Rectal smooth muscle tissue (tissue), 1 donor: Measurements from ENCODE around the gene ARHGAP26.
"Not testable (repeated sequence)": the region's sequence is repeated elsewhere in the genome, so short reads cannot be mapped to it uniquely, and the experiment has no call there.

Experiments used
- H3K27ac ChIP-seq: one replicate; pipeline ENCODE4 v1.7.0; 2013; ENCODE audit warnings: low read depth, low read length, inconsistent platforms
- H3K27me3 ChIP-seq: one replicate; pipeline ENCODE4 v1.7.0; 2013; ENCODE audit warnings: low read length; ENCODE audit not compliant: control insufficient read depth, insufficient read depth
- H3K36me3 ChIP-seq: one replicate; pipeline ENCODE4 v1.7.0; 2013; ENCODE audit warnings: low read length; ENCODE audit not compliant: control insufficient read depth, insufficient read depth
- H3K4me1 ChIP-seq: one replicate; pipeline ENCODE4 v1.7.0; 2013; ENCODE audit warnings: low read length; ENCODE audit not compliant: control insufficient read depth, insufficient read depth
- H3K4me3 ChIP-seq: one replicate; pipeline ENCODE4 v1.7.0; 2013; ENCODE audit warnings: low read length
- H3K9ac ChIP-seq: one replicate; pipeline ENCODE4 v1.7.0; 2013; ENCODE audit warnings: low read length

ARHGAP26 gene

GRCh38 chr5:142920849-142921612, 150.9 kb downstream of the ARHGAP26 start:
- H3K27me3 ChIP-seq, result no peaks in the 10 kb centered on the region
- no peak overlapping the region for H3K9ac ChIP-seq
- no peak overlapping the region for H3K4me3 ChIP-seq
- H3K27ac ChIP-seq, result no peak overlapping the region
- peaks cover 3% of the 10 kb centered on the region for H3K4me1 ChIP-seq
- H3K36me3 ChIP-seq, result peaks cover 4% of the 10 kb centered on the region

- Histone ChIP-seq H3K27me3 (no peaks in the 10 kb centered on the region), H3K27ac (no peak overlapping the region), H3K9ac (no peak overlapping the region), H3K36me3 (peaks cover 4% of the 10 kb centered on the region), H3K4me1 (peaks cover 3% of the 10 kb centered on the region), H3K4me3 (no peak overlapping the region)
Observed at GRCh38 chr5:142922223-142922952, 152.2 kb downstream of the ARHGAP26 start.

- no peak overlapping the region for H3K4me3 ChIP-seq
- H3K27me3 ChIP-seq, result no peaks in the 10 kb centered on the region
- H3K36me3 ChIP-seq, result no peaks in the 10 kb centered on the region
- H3K4me1 ChIP-seq, result peaks cover 3% of the 10 kb centered on the region
- H3K27ac ChIP-seq, result no peak overlapping the region
- no peak overlapping the region for H3K9ac ChIP-seq
Observed at GRCh38 chr5:142924135-142924883, 154.1 kb downstream of the ARHGAP26 start.

GRCh38 chr5:142925795-142926194, 155.6 kb downstream of the ARHGAP26 start:
- Histone ChIP-seq H3K27ac (no peak overlapping the region), H3K4me1 (peaks cover 3% of the 10 kb centered on the region), H3K9ac (no peak overlapping the region)

GRCh38 chr5:142926549-142926948, 156.4 kb downstream of the ARHGAP26 start:
- no peak overlapping the region for H3K9ac ChIP-seq
- no peaks in the 10 kb centered on the region for H3K36me3 ChIP-seq
- no peak overlapping the region for H3K4me3 ChIP-seq
- H3K4me1 ChIP-seq, result peaks cover 3% of the 10 kb centered on the region
- no peak overlapping the region for H3K27ac ChIP-seq
- no peaks in the 10 kb centered on the region for H3K27me3 ChIP-seq

More at GRCh38 chr5:142925795-142926194, 155.6 kb downstream of the ARHGAP26 start:
- no peaks in the 10 kb centered on the region for H3K27me3 ChIP-seq
- no peaks in the 10 kb centered on the region for H3K36me3 ChIP-seq
- no peak overlapping the region for H3K4me3 ChIP-seq

GRCh38 chr5:142928999-142929398, 158.8 kb downstream of the ARHGAP26 start:
- H3K4me3 ChIP-seq, H3K36me3 ChIP-seq, H3K27me3 ChIP-seq, H3K9ac ChIP-seq, H3K27ac ChIP-seq, H3K4me1 ChIP-seq: not testable (repeated sequence)

- Histone ChIP-seq H3K27ac (no peak overlapping the region), H3K27me3 (no peaks in the 10 kb centered on the region), H3K4me3 (no peak overlapping the region), H3K9ac (no peak overlapping the region), H3K4me1 (no peaks in the 10 kb centered on the region), H3K36me3 (peaks cover 3% of the 10 kb centered on the region)
Observed at GRCh38 chr5:142929587-142929986, 159.4 kb downstream of the ARHGAP26 start.

GRCh38 chr5:142930395-142931110, 160.4 kb downstream of the ARHGAP26 start:
- Histone ChIP-seq H3K27ac (no peak overlapping the region), H3K36me3 (peaks cover 3% of the 10 kb centered on the region), H3K4me3 (no peak overlapping the region), H3K4me1 (no peaks in the 10 kb centered on the region), H3K27me3 (no peaks in the 10 kb centered on the region), H3K9ac (no peak overlapping the region)

- no peak overlapping the region for H3K4me3 ChIP-seq
- no peak overlapping the region for H3K9ac ChIP-seq
- no peak overlapping the region for H3K27ac ChIP-seq
- no peaks in the 10 kb centered on the region for H3K4me1 ChIP-seq
- H3K27me3 ChIP-seq, result no peaks in the 10 kb centered on the region
- peaks cover 3% of the 10 kb centered on the region for H3K36me3 ChIP-seq
Observed at GRCh38 chr5:142931896-142932686, 161.9 kb downstream of the ARHGAP26 start.

GRCh38 chr5:142934051-142934762, 164.0 kb downstream of the ARHGAP26 start:
- Histone ChIP-seq H3K36me3 (peaks cover 3% of the 10 kb centered on the region), H3K27me3 (no peaks in the 10 kb centered on the region), H3K27ac (no peak overlapping the region), H3K4me3 (no peak overlapping the region), H3K9ac (no peak overlapping the region), H3K4me1 (no peaks in the 10 kb centered on the region)

GRCh38 chr5:142935014-142935413, 164.8 kb downstream of the ARHGAP26 start:
- H3K27ac ChIP-seq, result no peak overlapping the region
- H3K36me3 ChIP-seq, result peaks cover 3% of the 10 kb centered on the region
- H3K27me3 ChIP-seq, result no peaks in the 10 kb centered on the region
- H3K9ac ChIP-seq, result no peak overlapping the region
- H3K4me1 ChIP-seq, result no peaks in the 10 kb centered on the region
- H3K4me3 ChIP-seq, result no peak overlapping the region
